Suppressor macrophage treated with lipopolysaccharide for 4 hours (primary cell): ENCODE measurements around the gene FAM219B.
"Not testable (repeated sequence)": the region's sequence is repeated elsewhere in the genome, so short reads cannot be mapped to it uniquely, and the experiment has no call there.

Experiments used
- DNase-seq: peaks from one replicate; pipeline ENCODE4 v3.0.0-alpha.2; 2020

The FAM219B gene

GRCh38 chr15:74906450-74907162 is at the start of gene FAM219B:
TSS of gene FAM219B (minus strand) at chr15:74906851. CDS start at chr15:74906800, 51 bp downstream.
- DNase-seq: peak; percentile 95

- DNase-seq: peak; percentile 73
Measured at GRCh38 chr15:74955796-74956647, 49.4 kb upstream of the FAM219B start.

- DNase-seq: no peak
Measured at GRCh38 chr15:74955017-74955416, 48.4 kb upstream of the FAM219B start.

GRCh38 chr15:74954515-74954914 is 47.9 kb upstream of the FAM219B start:
- no peak for DNase-seq

- no peak for DNase-seq
Measured at GRCh38 chr15:74951006-74951405, 44.4 kb upstream of the FAM219B start.

GRCh38 chr15:74950078-74950908 is 43.6 kb upstream of the FAM219B start:
- DNase-seq: peak; percentile 84

GRCh38 chr15:74937590-74938371 is 31.1 kb upstream of the FAM219B start, which contains the start of gene COX5A:
TSS of gene COX5A (minus strand) at chr15:74938073. CDS start at chr15:74938014, 59 bp downstream.
- peak; percentile 98 for DNase-seq

- no peak for DNase-seq
Measured at GRCh38 chr15:74937272-74937589, 30.6 kb upstream of the FAM219B start.

GRCh38 chr15:74935193-74935592 is 28.5 kb upstream of the FAM219B start:
- not testable (repeated sequence) for DNase-seq

GRCh38 chr15:74933573-74933972 is 26.9 kb upstream of the FAM219B start:
- no peak for DNase-seq

GRCh38 chr15:74928771-74929198 is 22.1 kb upstream of the FAM219B start:
- DNase-seq: no peak

GRCh38 chr15:74924525-74924924 is 17.9 kb upstream of the FAM219B start:
- no peak for DNase-seq

- peak; percentile 63 for DNase-seq
Measured at GRCh38 chr15:74920456-74920855, 13.8 kb upstream of the FAM219B start.

GRCh38 chr15:74917676-74918075 is 11.0 kb upstream of the FAM219B start:
- DNase-seq: no peak

GRCh38 chr15:74913799-74914198 is 7.1 kb upstream of the FAM219B start:
- DNase-seq: not testable (repeated sequence)

- DNase-seq: no peak
Measured at GRCh38 chr15:74913041-74913440, 6.4 kb upstream of the FAM219B start.

- no peak for DNase-seq
Measured at GRCh38 chr15:74908635-74909034, 2.0 kb upstream of the FAM219B start.

GRCh38 chr15:74907163-74907870 is 666 bp upstream of the FAM219B start:
- DNase-seq: no peak

GRCh38 chr15:74906067-74906449 is 593 bp downstream of the FAM219B start:
- DNase-seq: no peak

- DNase-seq: no peak
Measured at GRCh38 chr15:74904190-74904805, 2.4 kb downstream of the FAM219B start.

- no peak for DNase-seq
Measured at GRCh38 chr15:74903676-74904075, 3.0 kb downstream of the FAM219B start.
